Astrocyte (in vitro differentiated cells and primary cell): ENCODE data around the gene STMN3.

Source experiments
- CTCF ChIP-seq: IDR thresholded peaks from 2 replicates; pipeline ENCODE4 v1.5.1; 2011; ENCODE audit warnings: low read depth, mild to moderate bottlenecking, inconsistent platforms, low read length, moderate library complexity; ENCODE audit not compliant: insufficient read depth
- EZH2 ChIP-seq: IDR thresholded peaks from 2 replicates; pipeline ENCODE4 v1.6.1; 2012; ENCODE audit warnings: mild to moderate bottlenecking, low read length, inconsistent platforms; ENCODE audit not compliant: insufficient read depth

- TF ChIP-seq CTCF = no peak
- TF ChIP-seq EZH2 = no peak
Observed at GRCh38 chr20:63606686-63607085, 46.5 kb downstream of the STMN3 start.
